NT2/D1 (cell line): ENCODE results near the gene TUBA3C.

Experiments
- YY1 ChIP-seq: IDR thresholded peaks from 2 replicates; pipeline ENCODE4 v1.6.1; 2011; ENCODE audit not compliant: insufficient read length, insufficient read depth
- ZNF274 ChIP-seq: IDR thresholded peaks from 2 replicates; pipeline ENCODE4 v1.6.1; 2011; ENCODE audit warnings: mild to moderate bottlenecking, low read depth, low read length

GRCh38 chr13:19161308-19161707, 20.3 kb downstream of the TUBA3C start:
- TF ChIP-seq ZNF274 (no peak), YY1 (no peak)
